Measurements from ENCODE around the gene HOXC4.
"Not testable (repeated sequence)": the region's sequence is repeated elsewhere in the genome, so short reads cannot be mapped to it uniquely, and the experiment has no call there.

HOXC4 gene

DNA sequence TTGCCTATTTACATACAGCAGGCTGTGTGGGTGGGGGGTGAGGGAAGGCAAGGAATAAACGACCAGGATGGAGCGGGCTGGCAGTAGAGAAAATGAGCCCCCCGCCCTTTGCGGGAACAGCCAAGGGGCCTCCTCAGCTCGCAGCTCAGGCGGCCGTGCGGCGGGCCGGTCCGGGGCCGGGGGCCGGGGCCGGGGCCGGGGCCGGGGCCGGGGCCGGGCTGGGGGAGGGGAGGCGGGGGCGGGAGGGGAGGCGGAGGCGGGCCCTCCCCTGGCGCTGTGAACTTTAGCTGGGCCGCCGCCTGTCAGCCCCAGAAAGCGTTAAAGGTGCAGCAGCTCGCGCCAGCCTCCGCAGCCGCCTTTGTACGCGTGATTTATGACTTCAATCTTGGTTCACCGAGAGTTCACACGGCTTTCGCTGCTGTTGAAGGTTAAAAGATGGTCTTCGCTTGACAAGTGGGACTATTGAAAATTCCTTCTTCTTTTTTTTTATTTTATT lies 28.8 kb downstream of the HOXC4 start:
- TF ChIP-seq, protein P1, sequence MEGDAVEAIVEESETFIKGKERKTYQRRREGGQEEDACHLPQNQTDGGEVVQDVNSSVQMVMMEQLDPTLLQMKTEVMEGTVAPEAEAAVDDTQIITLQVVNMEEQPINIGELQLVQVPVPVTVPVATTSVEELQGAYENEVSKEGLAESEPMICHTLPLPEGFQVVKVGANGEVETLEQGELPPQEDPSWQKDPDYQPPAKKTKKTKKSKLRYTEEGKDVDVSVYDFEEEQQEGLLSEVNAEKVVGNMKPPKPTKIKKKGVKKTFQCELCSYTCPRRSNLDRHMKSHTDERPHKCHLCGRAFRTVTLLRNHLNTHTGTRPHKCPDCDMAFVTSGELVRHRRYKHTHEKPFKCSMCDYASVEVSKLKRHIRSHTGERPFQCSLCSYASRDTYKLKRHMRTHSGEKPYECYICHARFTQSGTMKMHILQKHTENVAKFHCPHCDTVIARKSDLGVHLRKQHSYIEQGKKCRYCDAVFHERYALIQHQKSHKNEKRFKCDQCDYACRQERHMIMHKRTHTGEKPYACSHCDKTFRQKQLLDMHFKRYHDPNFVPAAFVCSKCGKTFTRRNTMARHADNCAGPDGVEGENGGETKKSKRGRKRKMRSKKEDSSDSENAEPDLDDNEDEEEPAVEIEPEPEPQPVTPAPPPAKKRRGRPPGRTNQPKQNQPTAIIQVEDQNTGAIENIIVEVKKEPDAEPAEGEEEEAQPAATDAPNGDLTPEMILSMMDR (conservative IDR thresholded peaks at IDR 0.05; ENCODE audit: low read depth), result no peak
- no peak overlapping the region for H3K27ac ChIP-seq
- no peak for DNase-seq (ENCODE audit: low spot score)
- ChIA-PET POLR2A (ENCODE audit: low non-redundant PET) (no interaction called here), CTCF (interaction anchor here (0.9 kb wide), 1 partner anchor 109 kb away, joined by 3 read pairs; no protein-coding TSS in a partner anchor)

DNA sequence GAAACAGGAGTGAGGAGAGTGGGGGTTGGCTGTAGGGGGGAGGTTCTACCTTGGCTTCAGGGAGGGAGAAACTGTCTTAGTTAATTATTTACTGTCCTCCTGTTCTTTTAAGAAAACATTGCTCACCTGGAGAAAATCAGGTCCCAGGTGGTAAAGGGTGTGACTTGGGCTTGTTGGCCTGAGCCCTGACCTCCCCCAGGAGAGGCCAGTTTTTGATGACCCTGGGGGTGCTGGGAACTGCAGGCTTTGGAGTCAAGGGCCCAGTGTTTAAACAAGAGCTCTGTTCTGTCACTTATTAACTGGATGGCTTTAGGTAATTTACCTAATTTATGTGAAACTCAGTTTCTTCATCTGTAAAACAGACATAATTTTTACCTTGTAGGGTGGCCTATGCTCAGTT lies 34.4 kb downstream of the HOXC4 start:
- POLR2A ChIA-PET (ENCODE audit: low non-redundant PET); CTCF ChIA-PET; H3K27ac ChIP-seq; DNase-seq (ENCODE audit: low spot score): not testable (repeated sequence)

DNA sequence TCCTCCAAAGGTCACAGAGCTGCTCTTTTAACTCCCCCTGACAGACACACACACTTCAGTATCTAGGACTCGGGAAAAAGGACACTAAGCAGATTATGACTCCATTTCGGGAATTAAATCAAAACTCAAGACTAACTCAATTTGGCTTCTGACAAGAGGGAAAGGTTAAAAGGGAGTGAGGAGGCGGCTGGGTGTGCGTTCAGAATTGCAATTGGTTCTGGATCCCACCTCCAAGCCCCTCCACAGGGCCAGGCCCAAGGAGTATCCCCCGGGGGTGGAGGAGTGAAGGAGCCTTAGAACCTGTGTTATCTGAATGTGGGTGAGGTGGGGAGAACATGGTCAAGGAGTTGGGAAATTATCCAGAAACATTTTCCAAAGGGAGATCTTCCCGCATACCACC lies 35.8 kb downstream of the HOXC4 start:
- H3K27ac ChIP-seq; DNase-seq (ENCODE audit: low spot score); POLR2A ChIA-PET (ENCODE audit: low non-redundant PET); CTCF ChIA-PET: not testable (repeated sequence)

DNA sequence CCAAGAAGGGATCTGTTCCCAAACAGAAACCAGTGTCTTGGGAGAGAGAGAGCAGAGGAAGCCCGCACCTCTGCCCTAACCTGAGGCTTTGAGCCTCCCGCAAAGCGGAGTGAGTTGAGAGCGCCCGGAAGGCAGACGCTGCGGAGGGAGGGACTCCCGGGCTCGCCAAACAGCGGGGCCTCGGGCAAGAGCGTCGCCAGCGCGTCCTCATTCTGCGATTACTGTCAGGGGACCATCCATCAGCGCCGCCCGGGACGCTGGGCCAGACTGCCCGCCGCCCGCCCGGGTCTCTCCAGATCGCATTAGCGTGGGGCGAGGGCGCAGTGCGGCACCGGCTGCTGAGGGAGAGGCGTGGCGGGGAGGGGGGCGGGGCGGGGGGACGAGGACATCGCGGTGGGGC lies 36.7 kb downstream of the HOXC4 start:
- CTCF ChIA-PET; H3K27ac ChIP-seq; DNase-seq (ENCODE audit: low spot score); POLR2A ChIA-PET (ENCODE audit: low non-redundant PET): not testable (repeated sequence)

DNA sequence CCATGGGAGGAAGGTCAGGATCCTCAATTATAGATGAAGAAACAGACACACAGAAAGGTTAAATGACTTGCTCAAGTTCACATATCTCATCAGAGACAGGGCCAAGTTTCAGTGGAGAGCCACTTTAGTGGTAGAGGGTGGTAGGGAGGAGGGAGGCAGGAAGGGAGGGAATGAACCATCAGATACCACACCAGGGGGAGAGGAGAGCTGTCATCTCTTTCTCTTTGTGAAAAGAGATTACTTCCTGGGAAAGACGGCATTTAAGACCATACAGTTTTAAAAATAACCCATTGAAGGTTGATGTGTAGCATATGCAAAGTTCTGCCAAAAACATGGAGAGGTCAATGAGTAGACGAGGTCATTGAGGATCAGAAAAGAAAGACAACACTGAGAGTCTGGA lies 39.3 kb downstream of the HOXC4 start:
- POLR2A ChIA-PET (ENCODE audit: low non-redundant PET); CTCF ChIA-PET; H3K27ac ChIP-seq; DNase-seq (ENCODE audit: low spot score): not testable (repeated sequence)

DNA sequence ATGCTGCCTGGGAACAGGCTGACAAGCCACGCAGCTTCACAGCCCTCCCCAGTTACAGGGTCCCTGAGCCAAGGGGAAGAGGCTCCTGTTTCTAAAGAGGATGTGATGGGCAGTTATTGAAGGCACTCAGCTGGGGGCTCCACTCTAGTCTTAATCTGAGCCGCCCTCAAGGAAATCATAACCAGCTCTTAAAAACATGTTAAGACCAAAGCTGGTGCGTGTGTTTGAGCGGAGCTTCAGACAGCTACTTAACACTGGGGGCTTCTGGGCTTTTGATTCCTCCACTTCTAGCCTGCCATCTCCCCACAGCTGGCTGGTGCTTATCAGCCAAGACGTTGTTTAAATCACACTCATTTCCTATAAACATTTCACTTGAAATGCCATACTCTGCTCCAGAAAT lies 42.3 kb downstream of the HOXC4 start:
- CTCF ChIA-PET, H3K27ac ChIP-seq: not testable (repeated sequence)

DNA sequence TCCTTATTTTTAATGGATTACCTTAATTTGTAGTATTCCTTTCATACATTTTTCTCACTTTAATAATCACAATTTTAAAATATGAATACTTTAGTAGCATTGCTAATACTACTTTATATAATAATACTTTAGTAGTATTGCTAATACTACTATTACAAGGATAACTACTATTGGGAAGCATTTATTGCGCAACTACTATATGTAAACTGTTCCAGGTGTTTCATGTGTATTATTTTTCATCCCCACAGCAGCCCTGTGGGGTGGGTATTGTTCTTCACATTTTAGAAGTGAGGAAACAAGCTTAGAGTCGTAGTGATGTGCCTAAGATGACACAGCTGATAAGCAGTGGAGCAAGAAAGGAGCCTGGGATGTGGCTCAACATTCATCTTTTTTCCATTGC lies 45.0 kb downstream of the HOXC4 start:
- CTCF ChIA-PET; H3K27ac ChIP-seq; POLR2A ChIA-PET (ENCODE audit: low non-redundant PET); DNase-seq (ENCODE audit: low spot score): not testable (repeated sequence)

More for the DNA sequence above, 42.3 kb downstream of the HOXC4 start:
- POLR2A ChIA-PET (ENCODE audit: low non-redundant PET); DNase-seq (ENCODE audit: low spot score): not testable (repeated sequence)

DNA sequence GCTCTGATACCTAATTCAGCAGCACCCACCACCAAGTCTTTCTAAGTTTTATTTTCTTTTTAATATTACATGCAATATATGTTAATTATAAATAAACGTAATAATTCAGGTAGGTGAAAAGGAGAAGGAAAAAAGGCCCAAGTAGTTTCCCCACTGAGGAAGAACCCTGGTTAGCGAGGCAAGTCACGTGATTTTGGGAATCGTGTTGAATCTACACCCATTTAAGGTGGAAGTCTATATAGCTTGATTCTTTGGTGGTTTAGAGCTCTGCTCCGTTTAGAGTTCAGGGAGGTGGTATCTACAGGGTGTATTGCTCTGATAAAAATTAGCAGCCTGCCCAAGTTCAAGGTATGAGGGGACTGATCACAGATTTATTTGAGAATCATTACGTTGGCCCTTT lies 47.0 kb downstream of the HOXC4 start:
- DNase-seq (ENCODE audit: low spot score); CTCF ChIA-PET; H3K27ac ChIP-seq; POLR2A ChIA-PET (ENCODE audit: low non-redundant PET): not testable (repeated sequence)

DNA sequence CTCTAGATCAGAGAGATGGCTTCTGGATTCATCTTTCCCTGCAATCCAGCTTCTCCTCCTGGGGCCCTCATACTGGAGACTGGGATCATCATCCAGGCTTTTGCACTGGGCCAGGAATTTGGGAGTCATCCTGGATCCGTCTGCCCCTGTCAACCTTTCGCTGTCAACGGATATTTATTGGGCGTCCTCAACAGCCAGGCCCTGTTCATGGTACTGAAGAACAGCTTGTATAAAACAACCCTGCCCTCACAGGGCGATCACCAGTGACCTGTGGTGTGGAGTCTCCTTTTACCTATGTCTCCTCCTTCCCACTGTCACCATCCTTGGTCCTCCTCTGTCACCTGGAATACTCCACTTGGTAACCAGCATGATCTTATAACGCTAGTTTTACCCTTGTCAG lies 48.6 kb downstream of the HOXC4 start:
- H3K27ac ChIP-seq; CTCF ChIA-PET; DNase-seq (ENCODE audit: low spot score); POLR2A ChIA-PET (ENCODE audit: low non-redundant PET): not testable (repeated sequence)

DNA sequence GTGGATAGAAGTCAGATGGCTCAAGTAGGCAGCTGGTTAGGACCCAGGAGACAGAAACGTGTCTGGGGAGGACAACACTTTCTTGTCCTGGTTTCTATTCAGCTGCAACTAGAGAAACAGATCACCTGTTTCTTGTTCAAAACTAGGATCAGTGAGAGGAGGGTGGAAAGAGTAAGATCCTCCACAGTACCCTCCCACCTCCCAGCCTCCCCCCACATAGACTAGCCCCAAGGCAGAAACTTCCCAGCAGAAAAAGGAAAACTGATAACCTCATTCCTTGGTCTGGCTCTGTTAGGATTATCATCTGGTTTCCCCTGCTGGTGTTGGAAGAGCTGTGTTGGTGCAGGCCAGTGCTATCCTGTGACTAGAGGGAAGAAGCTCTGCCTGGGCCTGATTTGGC lies 50.2 kb downstream of the HOXC4 start:
- CTCF ChIA-PET, result interaction anchor here (0.6 kb wide), 1 partner anchor 435 kb away, joined by 3 read pairs; no protein-coding TSS in a partner anchor
- H3K27ac ChIP-seq; DNase-seq (ENCODE audit: low spot score); POLR2A ChIA-PET (ENCODE audit: low non-redundant PET): not testable (repeated sequence)

Measured in RWPE1 (cell line).